GM12801 (cell line): ENCODE data around the gene RNU7-1.

Experiments used
- TF ChIP-seq, protein P1 (sequence below): IDR thresholded peaks from one replicate; pipeline ENCODE4 v1.5.1; 2011; ENCODE audit warnings: control low read depth; ENCODE audit not compliant: insufficient read length; ENCODE audit errors: extremely low read depth

Gene RNU7-1

DNA sequence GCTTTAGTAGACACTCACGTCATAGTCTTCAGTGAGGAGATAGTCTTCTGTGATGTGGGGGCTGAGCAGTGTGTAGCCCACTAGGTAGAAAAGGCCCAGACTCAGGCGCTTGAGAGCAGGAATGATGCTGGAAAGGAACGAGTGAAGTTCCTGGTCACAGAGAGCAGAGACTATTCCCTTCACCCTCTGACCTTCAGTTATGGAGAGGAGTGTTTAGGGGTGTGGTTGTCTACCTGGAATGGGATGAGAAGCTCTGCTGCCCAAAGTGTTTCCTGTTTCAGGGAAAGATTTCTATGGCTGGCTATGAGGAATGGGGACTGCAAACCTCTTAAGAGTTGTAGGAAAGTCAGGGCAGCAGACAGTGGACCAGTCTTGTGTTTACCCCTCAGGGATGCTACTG is 35.8 kb downstream of the RNU7-1 start:
- TF ChIP-seq, protein P1, sequence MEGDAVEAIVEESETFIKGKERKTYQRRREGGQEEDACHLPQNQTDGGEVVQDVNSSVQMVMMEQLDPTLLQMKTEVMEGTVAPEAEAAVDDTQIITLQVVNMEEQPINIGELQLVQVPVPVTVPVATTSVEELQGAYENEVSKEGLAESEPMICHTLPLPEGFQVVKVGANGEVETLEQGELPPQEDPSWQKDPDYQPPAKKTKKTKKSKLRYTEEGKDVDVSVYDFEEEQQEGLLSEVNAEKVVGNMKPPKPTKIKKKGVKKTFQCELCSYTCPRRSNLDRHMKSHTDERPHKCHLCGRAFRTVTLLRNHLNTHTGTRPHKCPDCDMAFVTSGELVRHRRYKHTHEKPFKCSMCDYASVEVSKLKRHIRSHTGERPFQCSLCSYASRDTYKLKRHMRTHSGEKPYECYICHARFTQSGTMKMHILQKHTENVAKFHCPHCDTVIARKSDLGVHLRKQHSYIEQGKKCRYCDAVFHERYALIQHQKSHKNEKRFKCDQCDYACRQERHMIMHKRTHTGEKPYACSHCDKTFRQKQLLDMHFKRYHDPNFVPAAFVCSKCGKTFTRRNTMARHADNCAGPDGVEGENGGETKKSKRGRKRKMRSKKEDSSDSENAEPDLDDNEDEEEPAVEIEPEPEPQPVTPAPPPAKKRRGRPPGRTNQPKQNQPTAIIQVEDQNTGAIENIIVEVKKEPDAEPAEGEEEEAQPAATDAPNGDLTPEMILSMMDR: no peak

DNA sequence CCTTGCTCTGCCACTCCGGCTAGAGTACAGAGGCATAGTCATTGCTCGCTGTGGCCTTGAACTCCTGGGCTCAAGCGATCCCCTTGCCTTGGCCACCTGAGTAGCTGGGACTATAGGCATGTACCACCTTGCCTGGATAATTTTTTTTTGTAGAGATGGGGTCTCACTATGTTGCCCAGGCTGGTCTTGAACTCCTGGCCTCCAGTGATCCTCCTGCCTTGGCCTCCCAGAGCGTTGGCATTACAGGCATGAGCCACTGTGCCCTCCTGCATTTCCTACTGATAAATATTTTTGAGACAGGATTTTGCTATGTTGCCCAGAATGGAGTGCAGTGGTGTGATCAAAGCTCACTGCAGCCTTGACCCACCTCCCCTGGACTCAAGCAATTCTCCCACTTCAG is 36.5 kb downstream of the RNU7-1 start:
- TF ChIP-seq, protein P1: no peak

GRCh38 chr12:6980740-6981139 is 37.1 kb downstream of the RNU7-1 start:
- TF ChIP-seq, protein P1: no peak

DNA sequence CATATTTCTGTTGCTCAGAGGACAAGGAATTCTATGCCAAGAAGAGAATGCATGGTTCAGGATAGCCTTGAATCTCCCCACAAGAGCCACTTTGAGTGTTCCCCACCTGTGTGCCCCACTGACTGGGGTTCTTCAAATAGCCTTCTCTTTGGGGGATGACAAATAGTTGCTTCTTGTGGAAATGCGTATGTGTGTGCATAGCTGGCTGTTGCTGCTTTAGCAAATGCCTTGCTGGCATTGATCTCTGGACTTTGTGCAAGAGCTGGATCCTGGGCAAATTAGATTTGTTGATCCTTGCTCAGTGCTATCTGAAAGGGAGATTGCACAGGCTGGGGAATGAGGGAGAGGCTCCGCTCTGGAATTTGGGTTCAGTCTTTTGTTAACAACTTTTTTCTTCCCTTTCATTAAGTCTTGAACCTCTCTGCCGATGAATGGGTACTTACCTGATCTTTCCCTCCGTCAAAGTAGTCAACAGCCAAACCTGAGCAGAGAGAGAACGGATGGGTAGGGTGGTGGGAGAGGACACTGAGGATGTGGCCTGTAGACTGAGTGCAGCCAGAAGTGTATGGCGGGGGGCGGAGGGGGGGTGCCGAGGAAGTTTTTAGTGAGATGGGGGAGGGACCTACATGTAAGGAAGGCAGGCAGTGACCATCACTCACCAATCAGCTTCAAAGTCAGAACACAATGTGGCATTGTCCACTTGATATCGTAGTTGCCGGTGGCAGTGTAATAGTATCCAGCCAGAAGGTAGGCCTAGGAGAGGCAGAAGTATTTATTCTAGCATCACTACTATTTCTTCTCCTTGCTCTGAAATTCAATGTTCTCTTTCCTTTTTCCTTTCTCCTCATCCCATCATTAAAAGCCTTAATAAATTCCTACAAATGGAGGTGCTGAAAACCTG is 37.8 kb downstream of the RNU7-1 start:
- TF ChIP-seq, protein P1: no peak

DNA sequence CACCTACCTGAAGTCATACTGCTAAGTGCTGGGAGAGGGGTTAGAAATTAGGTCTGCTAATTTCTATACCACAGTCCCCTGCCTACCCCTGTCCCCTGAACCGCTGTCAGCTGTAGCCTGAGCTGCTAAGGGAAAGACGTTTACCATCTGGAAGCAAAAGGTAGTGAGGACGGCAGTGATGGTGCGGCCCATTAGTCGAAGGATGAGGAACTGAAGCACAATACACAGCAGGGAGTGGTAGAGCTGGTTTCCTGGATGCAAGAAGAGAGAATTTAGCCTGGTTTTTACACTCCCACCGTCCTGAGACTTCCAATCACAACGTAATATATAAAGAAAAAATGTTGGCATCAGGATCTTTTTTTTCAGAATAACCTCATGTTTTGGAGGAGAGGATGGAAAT is 38.9 kb downstream of the RNU7-1 start:
- TF ChIP-seq, protein P1: no peak

- TF ChIP-seq, protein P1: no peak
These were observed 44.4 kb downstream of the RNU7-1 start for GRCh38 chr12:6987956-6988553.
